Upper lobe of right lung (tissue), 1 donor: Measurements from ENCODE around the gene AP1B1. TPM values are rescaled to one million over a fixed set of nuclear protein-coding genes. Genes with fewer than 3 reads are reported as not detected.

Experiments used
- ATAC-seq: fragments of 200-7000 bp; cut with Tn5 transposase; one replicate; pipeline ENCODE4 v1.9.1; 2020; ENCODE audit warnings: mild to moderate bottlenecking, moderate library complexity
- DNase-seq: peaks from one replicate; pipeline ENCODE4 v3.0.0-alpha.2; 2020
- H3K27ac ChIP-seq: fragments of 200-600 bp; one replicate; pipeline ENCODE4 v1.8.0; 2022
- H3K27me3 ChIP-seq: fragments of 200-600 bp; one replicate; pipeline ENCODE4 v1.8.0; 2022; ENCODE audit warnings: mild to moderate bottlenecking
- H3K36me3 ChIP-seq: fragments of 200-600 bp; one replicate; pipeline ENCODE4 v1.8.0; 2022
- H3K4me1 ChIP-seq: fragments of 200-600 bp; one replicate; pipeline ENCODE4 v1.8.0; 2022
- H3K4me3 ChIP-seq: fragments of 200-600 bp; one replicate; pipeline ENCODE4 v1.8.0; 2022; ENCODE audit warnings: mild to moderate bottlenecking
- H3K9me3 ChIP-seq: fragments of 200-600 bp; one replicate; pipeline ENCODE4 v1.8.0; 2022
- CTCF ChIP-seq: fragments of 200-600 bp; IDR thresholded peaks from one replicate; pipeline ENCODE4 v1.8.0; 2022; ENCODE audit warnings: antibody characterized with exemption
- intact Hi-C: fragments of 100-400 bp; cut with DNase I; formaldehyde crosslinking; loops from one replicate; pipeline ENCODE4 v1.11.0; 2022
- total RNA-seq: library from RNA; stranded (reverse); fragmentation: NEBNext Ultra II Directional; extraction: Animal tissue kit (Norgen Biotek cat#: 25700); gene quantifications from one replicate; pipeline ENCODE4 v1.2.1, GENCODE V29; 2021
- donor health status: DM: no; HTN: yes; CAD: no; lungs with severe emphysema.

Gene AP1B1
- total RNA-seq, 1 donor from 2014 or later, result 62.4 TPM

- no peak for TF ChIP-seq CTCF
- DNase-seq, result no peak
- intact Hi-C loops, result no loop called here
- no peak for ATAC-seq
- H3K4me3 ChIP-seq, result no peak overlapping the region
- H3K27me3 ChIP-seq, result no peaks in the 10 kb centered on the region
- H3K9me3 ChIP-seq, result no peaks in the 10 kb centered on the region
- no peaks in the 10 kb centered on the region for H3K4me1 ChIP-seq
- peaks cover 78% of the 10 kb centered on the region for H3K36me3 ChIP-seq
- no peak overlapping the region for H3K27ac ChIP-seq
Observed at GRCh38 chr22:29341056-29341848, 47.1 kb downstream of the AP1B1 start.

- intact Hi-C loops, result no loop called here
- no peak for TF ChIP-seq CTCF
Observed at GRCh38 chr22:29340566-29340965, 47.8 kb downstream of the AP1B1 start.

GRCh38 chr22:29339381-29340235 is 48.8 kb downstream of the AP1B1 start:
- DNase-seq (no peak), ATAC-seq (no peak)
- intact Hi-C loops, result no loop called here
- Histone ChIP-seq H3K9me3 (no peaks in the 10 kb centered on the region), H3K4me1 (no peaks in the 10 kb centered on the region), H3K4me3 (no peak overlapping the region), H3K36me3 (peaks cover 92% of the 10 kb centered on the region), H3K27ac (no peak overlapping the region), H3K27me3 (no peaks in the 10 kb centered on the region)
- no peak for TF ChIP-seq CTCF

More at GRCh38 chr22:29340566-29340965, 47.8 kb downstream of the AP1B1 start:
- Histone ChIP-seq H3K4me1 (no peaks in the 10 kb centered on the region), H3K36me3 (peaks cover 84% of the 10 kb centered on the region), H3K9me3 (no peaks in the 10 kb centered on the region), H3K27me3 (no peaks in the 10 kb centered on the region), H3K27ac (no peak overlapping the region), H3K4me3 (no peak overlapping the region)
- DNase-seq, result no peak
- ATAC-seq, result no peak

GRCh38 chr22:29338398-29338797 is 50.0 kb downstream of the AP1B1 start:
- H3K4me1 ChIP-seq, result no peaks in the 10 kb centered on the region
- no peak overlapping the region for H3K27ac ChIP-seq
- H3K9me3 ChIP-seq, result no peaks in the 10 kb centered on the region
- no peak overlapping the region for H3K4me3 ChIP-seq
- no peak for TF ChIP-seq CTCF
- DNase-seq, result no peak
- no peak for ATAC-seq
- H3K36me3 ChIP-seq, result peaks cover 98% of the 10 kb centered on the region
- H3K27me3 ChIP-seq, result no peaks in the 10 kb centered on the region
- intact Hi-C loops, result no loop called here

- intact Hi-C loops, result no loop called here
- DNase-seq (no peak), ATAC-seq (no peak)
- no peak for TF ChIP-seq CTCF
- H3K27ac ChIP-seq, result no peak overlapping the region
- peaks cover 98% of the 10 kb centered on the region for H3K36me3 ChIP-seq
- H3K27me3 ChIP-seq, result no peaks in the 10 kb centered on the region
- no peaks in the 10 kb centered on the region for H3K4me1 ChIP-seq
- no peaks in the 10 kb centered on the region for H3K9me3 ChIP-seq
- no peak overlapping the region for H3K4me3 ChIP-seq
Observed at GRCh38 chr22:29337631-29338284, 50.6 kb downstream of the AP1B1 start.
